Activated T-cell treated with anti-CD3 and anti-CD28 coated beads for 1 hour (primary cell): ENCODE results near the gene SYNPO2.
"Not testable (repeated sequence)": the region's sequence is repeated elsewhere in the genome, so short reads cannot be mapped to it uniquely, and the experiment has no call there.

Source experiments
- DNase-seq: peaks from one replicate; pipeline ENCODE4 v3.0.0-alpha.2; 2020; ENCODE audit warnings: low read depth

Gene SYNPO2

DNA sequence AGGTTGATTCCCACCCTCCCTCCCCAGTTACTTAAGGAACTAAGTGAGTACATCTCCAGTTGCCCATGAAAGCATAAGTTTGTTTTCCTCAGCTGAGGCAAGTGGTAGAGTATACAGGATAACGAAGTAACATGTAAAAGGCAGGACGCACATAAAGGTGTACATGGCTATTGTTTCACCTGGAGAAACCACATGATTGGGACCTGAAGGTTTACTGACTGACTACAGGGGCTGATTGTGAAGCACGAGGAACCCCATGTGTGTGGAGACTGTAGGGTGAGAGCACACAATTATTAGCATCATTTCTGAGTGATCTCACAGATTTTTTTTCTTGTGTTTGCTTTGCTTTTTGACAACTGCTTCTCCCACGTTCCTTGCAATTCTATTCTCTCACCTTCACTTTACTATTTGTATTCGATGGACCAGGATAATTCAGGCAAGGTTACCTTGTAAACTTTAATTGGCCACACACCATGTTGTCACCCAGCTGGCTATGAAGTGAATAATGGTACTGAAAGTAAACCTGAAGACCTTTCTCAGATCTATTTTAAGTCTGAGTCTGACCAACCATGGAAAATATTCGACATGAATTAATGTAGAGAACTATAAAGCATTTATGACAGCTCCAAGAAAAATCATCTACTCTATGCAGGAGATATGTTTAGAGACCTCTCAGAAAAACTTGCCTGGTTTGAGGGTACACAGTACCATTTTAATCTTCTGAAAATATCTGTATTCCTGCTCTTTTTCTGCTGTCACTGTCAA lies 144.4 kb downstream of the SYNPO2 start:
- DNase-seq: no peak

DNA sequence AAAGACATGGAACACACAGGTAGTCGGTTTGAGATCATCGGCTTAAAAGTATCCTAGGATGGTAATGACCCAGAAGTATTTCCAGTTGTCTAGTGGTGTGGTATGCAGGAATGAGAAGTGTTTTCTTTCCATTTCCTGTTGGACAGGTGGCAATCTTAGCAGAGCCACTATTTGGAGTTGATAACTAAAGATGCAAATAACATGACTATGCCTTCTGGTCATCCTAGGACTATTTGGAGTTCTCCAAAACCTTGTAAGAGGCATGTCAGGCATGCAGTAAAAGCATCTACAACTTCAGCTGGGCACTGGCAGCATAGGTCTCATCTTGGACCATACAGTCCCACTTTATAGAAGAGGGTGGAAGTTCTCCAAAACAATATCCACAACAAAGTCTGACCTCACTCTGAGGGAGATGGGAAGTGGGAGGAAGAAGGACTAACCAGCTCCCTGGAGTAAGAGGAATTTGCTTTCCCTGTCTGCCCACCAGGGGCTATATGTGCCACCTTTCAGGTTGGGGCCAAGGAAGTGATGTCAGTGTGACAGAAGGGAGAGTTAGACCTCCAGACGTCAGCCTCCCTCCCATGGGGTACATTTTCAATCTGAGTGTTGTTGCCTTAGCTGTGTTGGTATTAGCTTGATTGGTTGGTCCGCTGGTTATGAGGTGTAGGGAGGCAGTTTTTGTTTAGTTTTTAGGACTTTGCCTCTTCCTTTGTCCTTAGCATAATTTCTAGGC lies 145.8 kb downstream of the SYNPO2 start:
- no peak for DNase-seq

DNA sequence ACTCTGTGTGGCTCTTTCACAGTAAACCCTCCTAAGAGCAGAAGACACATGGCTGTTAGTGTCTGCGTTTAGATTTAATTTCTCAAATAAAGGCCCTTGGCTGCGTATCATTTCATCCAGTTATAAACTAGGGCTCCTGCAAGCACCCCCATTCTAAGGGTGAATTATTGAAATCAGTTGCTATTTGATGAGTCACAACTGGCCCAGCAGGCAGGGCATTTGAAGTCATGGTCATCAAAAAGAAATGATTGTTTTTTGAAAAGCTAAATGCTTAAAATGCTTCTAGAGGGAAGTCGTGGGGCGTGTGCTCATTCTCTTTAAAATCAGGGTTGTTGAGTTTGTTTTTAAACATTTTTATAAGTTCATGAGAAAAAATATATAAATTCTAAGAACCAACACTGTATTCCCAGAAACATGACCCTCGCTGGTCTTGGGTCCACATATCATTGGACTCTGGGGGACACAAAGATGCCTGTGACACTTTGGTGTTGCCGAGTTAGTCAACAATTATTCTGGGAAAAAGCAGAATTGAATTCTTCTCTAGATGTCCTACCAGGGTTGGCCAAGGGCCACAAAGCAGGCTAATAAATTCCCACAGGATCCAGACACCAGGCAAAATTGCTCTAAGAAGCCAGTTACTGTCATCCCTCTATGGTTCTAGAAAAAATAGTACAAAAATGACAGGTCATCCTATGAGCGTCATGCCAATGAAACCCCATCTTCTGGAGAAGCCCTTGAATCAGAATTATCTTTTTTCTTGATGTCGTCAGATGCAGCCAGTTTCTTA lies 147.5 kb downstream of the SYNPO2 start:
- DNase-seq: no peak

DNA sequence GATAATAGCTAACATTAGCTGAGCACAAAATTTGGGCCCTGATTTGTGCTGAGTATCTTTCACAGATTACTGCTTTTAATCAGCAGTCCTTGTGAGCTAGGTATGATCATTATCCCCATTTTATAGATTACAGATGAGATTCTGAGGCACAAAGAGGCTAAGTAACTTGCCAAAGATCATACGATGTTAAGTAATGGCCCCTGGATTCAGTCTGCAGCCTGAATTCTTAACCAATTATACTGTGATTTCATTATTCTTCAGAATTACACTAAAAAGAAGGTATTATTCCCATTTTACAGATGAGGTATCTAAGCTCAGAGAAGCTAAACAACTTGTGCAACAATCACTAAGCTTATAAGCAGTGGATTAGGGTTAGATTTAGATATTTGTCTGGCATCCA lies 149.1 kb downstream of the SYNPO2 start:
- DNase-seq: no peak

GRCh38 chr4:119038116-119038841 lies 149.6 kb downstream of the SYNPO2 start:
- DNase-seq: no peak

DNA sequence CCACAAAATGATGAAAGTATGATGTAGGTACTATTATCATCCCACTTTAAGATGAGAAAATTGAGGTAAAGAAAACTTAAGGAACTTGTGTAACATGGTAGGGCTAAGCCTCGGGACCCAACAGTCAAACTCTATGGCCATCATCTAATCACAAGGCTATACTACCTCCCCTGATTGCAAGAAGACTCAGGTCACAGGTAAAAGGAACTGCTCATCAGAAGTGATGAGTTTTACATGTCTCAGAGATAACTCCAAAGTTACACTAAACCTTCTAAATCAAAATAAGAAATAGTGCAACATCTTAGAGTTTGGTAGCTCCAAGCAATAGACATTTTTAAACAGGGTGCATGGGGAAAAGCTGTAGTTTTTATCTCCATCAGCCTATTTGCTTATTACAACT lies 150.5 kb downstream of the SYNPO2 start:
- DNase-seq: no peak

DNA sequence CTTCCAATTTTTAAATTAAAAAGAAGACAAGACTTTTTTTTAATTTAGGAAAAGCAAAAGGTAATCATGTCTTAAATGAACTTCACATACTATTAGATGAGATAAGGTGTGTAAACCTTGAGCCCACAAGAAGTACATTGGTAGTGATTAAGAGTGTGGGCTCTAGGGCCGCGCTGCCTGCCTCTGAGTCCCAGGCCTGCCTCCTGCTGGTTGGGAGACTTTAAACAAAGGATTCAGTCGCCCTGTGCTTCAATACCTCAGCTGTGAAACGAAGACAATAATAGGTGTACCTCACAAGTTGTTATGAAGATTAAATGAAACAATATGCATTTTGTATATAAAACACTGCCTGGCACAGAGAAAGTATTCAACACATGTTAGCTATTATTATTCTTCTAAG lies 151.1 kb downstream of the SYNPO2 start:
- no peak for DNase-seq

DNA sequence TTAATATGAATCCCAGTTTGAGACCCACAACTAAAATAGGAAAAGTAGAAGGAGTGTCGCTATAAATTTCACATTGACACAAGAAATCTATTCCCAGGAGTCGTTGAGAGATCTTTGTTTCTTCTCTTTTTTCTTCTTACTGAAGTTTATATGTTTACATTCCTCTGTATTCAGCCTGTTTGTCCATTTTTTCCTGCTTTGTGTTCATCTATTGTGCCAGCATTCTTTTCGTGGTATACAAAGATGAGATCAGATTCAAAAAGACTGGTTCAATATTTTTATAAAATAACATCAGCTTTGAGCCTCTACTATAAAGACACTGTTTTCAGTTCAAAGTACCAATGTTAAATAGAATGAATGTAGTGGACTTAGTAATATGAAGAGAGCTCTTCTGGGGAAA lies 151.6 kb downstream of the SYNPO2 start:
- DNase-seq: no peak

DNA sequence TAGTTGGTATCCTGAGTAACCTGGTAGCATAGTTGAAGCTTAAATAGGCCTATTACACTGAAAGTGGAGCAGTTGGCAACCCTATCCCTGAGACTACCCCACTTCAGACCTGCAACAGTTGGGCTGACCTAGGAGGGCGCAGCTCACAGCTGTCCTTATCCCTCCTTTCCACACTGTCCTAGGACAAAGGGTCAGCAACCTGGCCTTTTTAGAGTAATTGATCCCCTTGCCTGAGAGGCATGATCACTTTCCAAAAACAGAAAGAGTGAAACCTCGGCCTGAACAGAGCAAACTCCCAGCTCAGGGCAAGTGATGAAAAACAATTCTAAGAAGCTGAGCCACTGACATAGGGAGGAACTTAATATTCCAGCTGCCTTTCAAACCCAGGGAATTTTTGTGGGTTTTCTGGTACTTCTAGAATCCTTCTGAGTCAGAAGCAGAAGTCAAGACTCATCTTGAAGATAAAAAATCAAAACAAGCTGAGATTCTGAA lies 152.1 kb downstream of the SYNPO2 start:
- DNase-seq: no peak

- DNase-seq: no peak
These were observed 152.7 kb downstream of the SYNPO2 start for GRCh38 chr4:119041396-119041795.

DNA sequence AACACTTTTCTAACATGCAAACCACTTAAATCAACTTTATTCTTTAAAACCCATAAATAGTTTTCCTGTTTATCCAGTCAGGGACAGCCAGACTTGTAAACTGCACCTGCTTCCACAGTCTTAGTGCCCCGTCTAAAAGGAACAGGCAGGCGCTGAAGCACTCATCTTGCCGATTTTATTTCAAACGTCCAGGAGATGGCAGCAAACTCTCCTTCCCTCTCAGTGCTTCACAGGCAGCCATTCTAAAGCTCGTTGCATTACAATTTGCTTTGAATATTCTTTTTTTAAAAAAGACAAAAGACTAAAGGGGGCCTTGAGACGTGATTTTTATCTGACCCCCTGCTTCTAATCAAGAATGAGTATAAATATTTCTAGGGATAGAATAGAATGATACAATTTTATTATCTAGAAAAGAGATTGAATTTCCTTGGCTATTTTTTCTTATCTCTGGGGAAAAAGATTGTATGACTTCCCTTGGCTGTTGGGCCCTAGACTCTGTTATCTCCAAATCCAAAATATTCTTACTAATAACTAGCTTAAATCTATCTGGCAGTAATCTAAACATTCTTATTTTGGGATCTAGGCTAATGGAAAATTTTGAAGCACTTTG lies 153.4 kb downstream of the SYNPO2 start:
- peak; percentile 33 for DNase-seq

DNA sequence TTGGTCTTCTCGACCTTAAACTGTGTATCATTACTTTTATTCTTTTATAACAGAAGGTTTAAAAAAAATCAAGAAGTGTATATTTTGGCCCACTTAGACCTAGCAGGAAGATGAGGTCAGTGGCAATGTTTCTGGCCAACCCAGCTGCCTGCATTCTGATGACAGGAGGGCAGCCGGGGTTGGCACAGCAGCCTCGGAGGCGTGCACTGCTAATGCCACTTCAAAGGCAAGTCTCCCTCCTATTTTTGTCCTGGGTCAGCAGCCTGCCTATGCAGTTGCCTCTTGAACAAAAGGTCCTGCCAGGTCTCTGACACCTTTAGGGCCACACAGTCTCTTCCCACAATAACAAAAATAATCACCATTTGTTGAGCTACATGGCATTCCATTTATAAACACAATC lies 157.6 kb downstream of the SYNPO2 start:
- DNase-seq: no peak

GRCh38 chr4:119047059-119047458 lies 158.4 kb downstream of the SYNPO2 start:
- DNase-seq: not testable (repeated sequence)

GRCh38 chr4:119048446-119048845 lies 159.8 kb downstream of the SYNPO2 start:
- DNase-seq: no peak

DNA sequence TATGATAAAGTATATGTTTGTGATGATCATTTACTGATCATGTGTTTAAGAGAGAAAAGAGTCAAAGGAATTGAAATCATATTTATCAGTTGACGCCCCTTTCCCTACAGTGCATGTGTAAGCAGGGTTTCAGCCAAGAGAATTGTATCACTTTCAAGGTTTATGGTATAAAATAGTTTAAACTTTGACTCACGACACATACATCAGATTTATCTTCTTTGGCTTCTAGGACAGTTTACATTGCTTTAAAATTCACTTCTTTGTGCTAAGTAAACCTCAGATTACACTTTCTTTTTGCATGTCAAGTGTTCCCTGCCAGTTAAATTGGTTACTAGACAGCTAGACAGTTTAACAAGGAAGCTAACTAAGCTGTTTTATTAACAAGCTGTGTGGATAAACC lies 160.7 kb downstream of the SYNPO2 start:
- DNase-seq: no peak

- no peak for DNase-seq
These were observed 162.0 kb downstream of the SYNPO2 start for GRCh38 chr4:119050527-119051090.

DNA sequence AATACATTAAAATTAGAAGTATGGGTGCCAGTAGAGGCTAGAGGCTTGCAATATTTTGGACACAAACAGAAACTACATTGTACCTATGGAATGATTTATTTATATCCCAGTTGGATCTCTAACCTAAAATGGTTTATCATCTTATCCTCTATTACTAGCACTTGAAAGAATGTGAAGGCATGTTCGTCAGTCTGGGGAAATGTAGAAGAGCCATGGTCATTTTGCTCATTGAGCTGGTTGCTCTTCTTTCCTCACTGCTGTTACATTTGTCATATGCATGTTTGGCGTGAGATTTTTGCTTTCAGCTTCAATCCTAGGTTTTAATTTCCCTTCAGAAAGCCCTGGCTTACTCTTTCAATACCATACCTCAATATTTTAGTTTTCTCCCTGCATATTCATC lies 164.6 kb downstream of the SYNPO2 start:
- DNase-seq: no peak

DNA sequence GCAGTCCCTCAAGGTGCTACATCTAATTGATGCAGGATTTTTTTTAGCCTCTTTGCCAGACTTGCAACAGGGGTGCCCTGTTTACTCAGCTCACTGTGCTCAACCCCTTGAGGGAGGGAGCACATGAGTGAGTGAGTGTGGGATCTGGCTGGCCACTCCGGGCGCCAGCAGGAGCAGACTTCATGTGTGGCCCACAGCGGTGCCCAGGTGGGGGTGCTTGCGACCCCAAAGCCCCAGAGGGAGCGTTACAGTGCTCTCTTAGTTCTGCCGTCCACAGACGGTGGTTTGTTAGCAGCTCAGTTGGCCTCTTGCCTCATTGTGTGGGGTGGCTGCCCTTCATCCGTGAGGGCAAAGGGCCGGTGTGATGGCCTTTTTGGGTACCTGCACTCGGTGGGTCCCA lies 165.3 kb downstream of the SYNPO2 start:
- DNase-seq: no peak

GRCh38 chr4:119057417-119057816 lies 168.8 kb downstream of the SYNPO2 start:
- DNase-seq: no peak

- DNase-seq: no peak
These were observed 170.6 kb downstream of the SYNPO2 start for GRCh38 chr4:119059221-119059620.

DNA sequence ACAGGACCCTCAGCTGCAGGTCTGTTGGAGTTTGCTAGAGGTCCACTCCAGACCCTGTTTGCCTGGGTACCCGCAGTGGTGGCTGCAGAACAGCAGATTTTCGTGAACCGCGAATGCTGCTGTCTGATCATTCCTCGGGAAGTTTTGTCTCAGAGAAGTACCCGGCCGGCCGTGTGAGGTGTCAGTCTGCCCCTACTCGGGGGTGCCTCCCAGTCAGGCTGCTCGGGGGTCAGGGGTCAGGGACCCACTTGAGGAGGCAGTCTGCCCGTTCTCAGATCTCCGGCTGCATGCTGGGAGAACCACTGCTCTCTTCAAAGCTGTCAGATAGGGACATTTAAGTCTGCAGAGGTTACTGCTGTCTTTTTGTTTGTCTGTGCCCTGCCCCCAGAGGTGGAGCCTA lies 178.5 kb downstream of the SYNPO2 start:
- DNase-seq: not testable (repeated sequence)
